HFFc6 (cell line): ENCODE results near the gene INSIG1. TPM values are rescaled to one million over a fixed set of nuclear protein-coding genes. Genes with fewer than 3 reads are reported as not detected.
A peak's percentile ranks its signal among the peaks of the same experiment; 100 is the strongest.

ENCODE experiments used
- DNase-seq: peaks from one replicate; pipeline ENCODE4 v3.0.0-alpha.2; 2018
- H3K27ac Mint-ChIP-seq: 2 replicates; pipeline ENCODE4 v1.8.0; 2020; ENCODE audit warnings: mild to moderate bottlenecking, mixed read lengths
- H3K27me3 Mint-ChIP-seq: 2 replicates; pipeline ENCODE4 v1.8.0; 2021; ENCODE audit warnings: mild to moderate bottlenecking, moderate library complexity, mixed read lengths; ENCODE audit not compliant: insufficient read depth
- H3K36me3 Mint-ChIP-seq: 2 replicates; pipeline ENCODE4 v1.8.0; 2021; ENCODE audit warnings: low read depth, mixed read lengths
- H3K4me1 Mint-ChIP-seq: 2 replicates; pipeline ENCODE4 v1.8.0; 2020; ENCODE audit warnings: low read depth, mixed read lengths
- H3K4me3 Mint-ChIP-seq: 2 replicates; pipeline ENCODE4 v1.8.0; 2020; ENCODE audit warnings: mild to moderate bottlenecking, moderate library complexity, mixed read lengths
- H3K9me3 Mint-ChIP-seq: 2 replicates; pipeline ENCODE4 v1.8.0; 2020; ENCODE audit warnings: mild to moderate bottlenecking, mixed read lengths
- CTCF ChIP-seq: fragments of 200-600 bp; sonication (generic); IDR thresholded peaks from 2 replicates; pipeline ENCODE4 v1.5.0; 2021; ENCODE audit warnings: antibody characterized with exemption, mild to moderate bottlenecking
- total RNA-seq, 6 experiments: library from RNA; stranded (reverse); fragmentation: NEBNext Ultra II Directional; extraction: Animal tissue kit (Norgen Biotek cat#: 25700); gene quantifications; 2 replicates in 1 of 6; 3 replicates in 5 of 6; pipeline ENCODE4 v1.2.3, GENCODE V29; 2021

The INSIG1 gene
- total RNA-seq, 6 experiments from 2014 or later, result 7.1 to 11.0 (median 9.9) TPM

DNA sequence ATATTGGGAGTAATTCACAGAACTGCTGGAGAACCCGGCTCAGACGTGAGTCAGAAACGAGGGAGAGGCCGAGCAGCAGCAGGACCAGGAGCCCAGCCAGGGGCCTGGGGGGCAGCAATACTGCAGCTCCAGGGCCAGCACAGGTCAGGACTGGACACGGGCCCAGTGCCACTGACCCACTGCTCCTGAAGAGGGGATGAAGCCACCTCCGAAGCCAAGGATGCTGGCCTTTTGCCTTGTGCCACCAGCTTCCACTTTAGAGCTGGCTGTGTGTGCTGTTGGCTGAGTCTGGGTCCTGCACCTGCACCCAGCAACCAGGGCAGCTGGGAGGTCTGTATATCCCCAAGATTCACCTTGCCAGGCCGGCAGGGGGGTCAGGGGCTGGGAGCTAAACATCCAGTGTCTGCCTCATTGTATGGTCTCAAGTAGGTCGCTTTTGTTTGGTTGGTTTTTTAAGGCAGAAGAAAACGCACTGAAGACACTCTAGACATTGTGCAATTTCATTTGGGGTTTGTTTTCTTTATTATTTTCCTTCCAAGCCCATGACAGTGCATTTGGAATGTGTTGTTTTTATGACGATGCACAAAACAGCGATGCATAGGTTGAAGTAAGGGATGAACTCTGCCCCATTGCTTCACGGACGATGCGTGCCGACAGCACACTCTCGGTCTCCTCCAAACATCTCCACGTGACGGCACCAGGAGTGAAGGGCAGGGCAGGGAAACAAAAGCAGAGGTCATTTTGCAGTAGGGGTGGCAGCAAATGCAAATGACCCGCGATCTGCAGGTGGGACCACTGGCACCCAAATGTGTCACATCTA, 27.7 kb upstream of the INSIG1 start:
- Mint-ChIP-seq H3K27me3 (peaks cover 26% of the 10 kb centered on the region), H3K27ac (peak overlapping the region; percentile 72; the same call in 1 of the 2 replicates), H3K4me1 (peaks cover 17% of the 10 kb centered on the region; the same call in 1 of the 2 replicates), H3K36me3 (no peaks in the 10 kb centered on the region; the same call in 1 of the 2 replicates), H3K9me3 (no peaks in the 10 kb centered on the region), H3K4me3 (peak overlapping the region; percentile 26; the same call in 1 of the 2 replicates)
- DNase-seq, result no peak
- TF ChIP-seq CTCF, result no peak

DNA sequence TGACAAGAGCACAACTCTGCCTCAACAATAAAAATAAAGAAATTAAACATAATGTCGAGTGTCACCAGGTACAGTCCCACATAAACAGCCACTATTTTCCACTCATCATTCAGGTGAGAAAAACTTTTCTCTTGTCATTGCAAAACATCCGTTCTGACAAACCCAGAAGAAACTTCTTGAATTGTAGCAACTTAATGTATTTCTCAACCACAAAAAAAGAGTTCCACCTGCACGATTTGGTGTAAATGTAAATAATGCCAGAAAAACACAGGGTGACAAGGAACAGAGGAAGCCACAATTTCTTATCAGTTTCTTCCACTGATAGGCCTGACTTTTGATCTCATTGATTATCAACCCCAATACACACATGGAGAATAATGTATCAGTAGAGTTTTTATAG, 26.8 kb upstream of the INSIG1 start:
- Mint-ChIP-seq H3K4me3 (no peak overlapping the region), H3K27me3 (peaks cover 25% of the 10 kb centered on the region; the same call in 1 of the 2 replicates), H3K4me1 (peaks cover 17% of the 10 kb centered on the region; the same call in 1 of the 2 replicates), H3K36me3 (no peaks in the 10 kb centered on the region; the same call in 1 of the 2 replicates), H3K27ac (no peak overlapping the region), H3K9me3 (no peaks in the 10 kb centered on the region)
- TF ChIP-seq CTCF, result no peak
- DNase-seq, result no peak

GRCh38 chr7:155274633-155275355, 22.9 kb upstream of the INSIG1 start:
- TF ChIP-seq CTCF, result no peak
- no peak for DNase-seq

GRCh38 chr7:155276042-155276799, 21.5 kb upstream of the INSIG1 start:
- DNase-seq, result no peak
- H3K27ac Mint-ChIP-seq, result no peak overlapping the region
- H3K27me3 Mint-ChIP-seq, result peaks cover 22% of the 10 kb centered on the region
- H3K9me3 Mint-ChIP-seq, result no peaks in the 10 kb centered on the region
- H3K36me3 Mint-ChIP-seq, result no peaks in the 10 kb centered on the region
- no peak overlapping the region for H3K4me3 Mint-ChIP-seq
- peaks cover 25% of the 10 kb centered on the region for H3K4me1 Mint-ChIP-seq
- no peak for TF ChIP-seq CTCF

More at GRCh38 chr7:155274633-155275355, 22.9 kb upstream of the INSIG1 start:
- no peaks in the 10 kb centered on the region for H3K9me3 Mint-ChIP-seq
- H3K27me3 Mint-ChIP-seq, result peaks cover 22% of the 10 kb centered on the region
- H3K27ac Mint-ChIP-seq, result no peak overlapping the region
- H3K4me1 Mint-ChIP-seq, result peaks cover 23% of the 10 kb centered on the region
- no peaks in the 10 kb centered on the region for H3K36me3 Mint-ChIP-seq
- H3K4me3 Mint-ChIP-seq, result no peak overlapping the region

DNA sequence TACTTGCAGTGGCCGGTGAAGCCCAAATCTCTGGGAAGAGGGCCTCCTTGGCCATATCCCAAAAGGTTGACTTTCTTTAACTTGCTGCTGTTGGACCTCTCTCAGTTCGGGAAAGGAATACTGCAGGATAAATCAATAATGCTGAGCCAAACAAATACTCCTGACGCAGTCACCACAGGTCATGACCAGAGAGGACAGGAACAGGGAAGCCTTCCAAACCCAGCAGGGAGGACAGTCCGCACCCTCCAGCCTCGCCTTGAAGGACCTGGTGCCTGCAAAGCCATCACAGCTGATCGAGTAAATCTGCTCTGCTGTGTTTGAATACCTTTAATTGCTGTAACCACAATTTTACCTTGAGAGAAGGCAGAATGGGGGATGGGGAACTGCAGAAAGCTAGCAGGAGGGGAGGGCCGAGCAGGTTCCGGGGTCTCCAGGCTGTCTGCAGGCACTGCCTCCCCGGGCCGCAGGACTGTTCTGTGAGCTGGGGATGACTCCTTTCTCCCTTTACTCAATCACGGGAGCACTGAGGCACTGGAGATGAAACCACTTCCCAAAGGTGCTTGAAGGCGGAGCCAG, 20.8 kb upstream of the INSIG1 start:
- H3K27me3 Mint-ChIP-seq, result peaks cover 22% of the 10 kb centered on the region
- no peaks in the 10 kb centered on the region for H3K36me3 Mint-ChIP-seq
- no peaks in the 10 kb centered on the region for H3K9me3 Mint-ChIP-seq
- no peak overlapping the region for H3K27ac Mint-ChIP-seq
- H3K4me3 Mint-ChIP-seq, result no peak overlapping the region
- H3K4me1 Mint-ChIP-seq, result peaks cover 25% of the 10 kb centered on the region
- no peak for DNase-seq
- no peak for TF ChIP-seq CTCF
